Caco-2 (cell line): ENCODE measurements around the gene CD38. TPM values are rescaled to one million over a fixed set of nuclear protein-coding genes. Genes with fewer than 3 reads are reported as not detected.
"Not testable (repeated sequence)": the region's sequence is repeated elsewhere in the genome, so short reads cannot be mapped to it uniquely, and the experiment has no call there.

Experiments used
- BruUV-seq: library from RNA; stranded (reverse); fragments of 400-500 nt; replicated peaks from 2 replicates; lab custom pipeline; 2021; lab: Mats Ljungman, UMichigan
- CTCF ChIA-PET: fragments of 300-600 bp; sonication (Branson Sonifier 250); formaldehyde crosslinking; loops from one replicate; lab custom pipeline; 2022; ENCODE audit warnings: antibody characterized with exemption; lab: Charles Lee
- POLR2A ChIA-PET: fragments of 300-600 bp; sonication (Branson Sonifier 250); formaldehyde crosslinking; loops from one replicate; lab custom pipeline; 2022; ENCODE audit warnings: antibody characterized with exemption; lab: Charles Lee
- DNase-seq, 2 experiments: peaks; one replicate each; pipeline versions ENCODE4 v3.0.0 to v3.0.0-alpha.2; 2020 to 2022
- H3K27me3 ChIP-seq: replicated peaks from 2 replicates; pipeline ENCODE4 v1.6.0; 2011; ENCODE audit warnings: low read length; ENCODE audit not compliant: control insufficient read depth, insufficient read depth
- H3K36me3 ChIP-seq: 2 replicates; pipeline ENCODE4 v1.5.1; 2011; ENCODE audit warnings: low read length; ENCODE audit not compliant: control insufficient read depth, insufficient read depth
- H3K4me1 ChIP-seq: fragments of 250-450 bp; sonication (Bioruptor Pico); 2 replicates; pipeline ENCODE4 v1.5.1; 2020; ENCODE audit warnings: mild to moderate bottlenecking
- H3K4me3 ChIP-seq: 2 replicates; pipeline ENCODE4 v1.5.1; 2011; ENCODE audit warnings: low read depth, mild to moderate bottlenecking, control low read depth, low read length
- H3K9me3 ChIP-seq: fragments of 250-450 bp; sonication (Bioruptor Pico); 2 replicates; pipeline ENCODE4 v1.5.1; 2020; ENCODE audit warnings: mild to moderate bottlenecking, moderate library complexity
- H3K27ac Mint-ChIP-seq: one replicate; pipeline ENCODE4 v1.8.0; 2022; ENCODE audit warnings: mixed read lengths; ENCODE audit not compliant: unreplicated experiment
- H3K27me3 Mint-ChIP-seq: one replicate; pipeline ENCODE4 v1.8.0; 2022; ENCODE audit warnings: mixed read lengths; ENCODE audit not compliant: insufficient read depth, unreplicated experiment
- H3K36me3 Mint-ChIP-seq: one replicate; pipeline ENCODE4 v1.8.0; 2022; ENCODE audit warnings: mild to moderate bottlenecking, mixed read lengths; ENCODE audit not compliant: insufficient read depth, unreplicated experiment
- H3K4me1 Mint-ChIP-seq: one replicate; pipeline ENCODE4 v1.8.0; 2022; ENCODE audit warnings: low read depth, mixed read lengths; ENCODE audit not compliant: unreplicated experiment
- H3K4me3 Mint-ChIP-seq: one replicate; pipeline ENCODE4 v1.8.0; 2022; ENCODE audit warnings: mild to moderate bottlenecking, moderate library complexity, mixed read lengths; ENCODE audit not compliant: unreplicated experiment
- H3K9me3 Mint-ChIP-seq: one replicate; pipeline ENCODE4 v1.8.0; 2022; ENCODE audit warnings: mixed read lengths; ENCODE audit not compliant: unreplicated experiment
- intact Hi-C: fragments of 100-400 bp; cut with micrococcal nuclease; formaldehyde crosslinking; loops from one replicate; pipeline ENCODE4 v1.10.0; 2022; ENCODE audit not compliant: unreplicated experiment
- total RNA-seq: library from RNA; stranded (reverse); gene quantifications from 2 replicates; pipeline ENCODE4 v1.2.3, GENCODE V29; 2022
- TF ChIP-seq, protein P1 (sequence below), 2 experiments: fragments of 200-600 bp in 1 of 2; IDR thresholded peaks; 1 replicate in 1 of 2; 2 replicates in 1 of 2; pipeline versions ENCODE4 v1.5.1 to v1.8.0; 2011 to 2022; ENCODE audit warnings: antibody characterized with exemption in 1 of 2, control low read depth in 1 of 2, inconsistent platforms in 1 of 2, low read depth in 1 of 2, low read length in 1 of 2, mild to moderate bottlenecking in 1 of 2, moderate library complexity in 1 of 2; ENCODE audit not compliant: insufficient read depth in 1 of 2, severe bottlenecking in 1 of 2, unreplicated experiment in 1 of 2

CD38 gene
- total RNA-seq, 1 experiment from 2014 or later, result not detected

DNA sequence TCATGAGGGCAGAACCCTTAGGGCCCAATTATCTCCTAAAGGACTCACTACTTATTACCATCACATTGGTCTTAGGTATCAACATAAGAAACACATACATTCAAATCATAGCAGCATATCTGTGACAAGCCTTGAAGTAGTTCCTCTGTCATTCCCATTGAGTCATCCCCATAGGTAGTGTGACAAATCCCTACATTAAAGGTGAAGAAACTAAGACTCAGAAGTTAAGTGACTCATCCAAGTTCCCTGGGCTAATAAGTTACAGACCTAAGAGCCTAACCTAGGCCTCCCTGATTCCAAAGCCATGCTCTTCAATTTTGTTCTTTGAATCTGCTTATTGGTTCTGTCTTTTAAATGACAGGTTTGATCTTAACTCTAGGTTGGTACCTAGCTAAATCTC lies 58.2 kb downstream of the CD38 start:
- Mint-ChIP-seq H3K9me3 (no peaks in the 10 kb centered on the region), H3K36me3 (no peaks in the 10 kb centered on the region), H3K27ac (no peak overlapping the region), H3K4me1 (no peaks in the 10 kb centered on the region), H3K27me3 (no peaks in the 10 kb centered on the region), H3K4me3 (no peak overlapping the region)
- CTCF ChIA-PET, result no interaction called here
- H3K4me1 ChIP-seq, result no peaks in the 10 kb centered on the region; the same call in 1 of the 2 replicates
- TF ChIP-seq, protein P1, sequence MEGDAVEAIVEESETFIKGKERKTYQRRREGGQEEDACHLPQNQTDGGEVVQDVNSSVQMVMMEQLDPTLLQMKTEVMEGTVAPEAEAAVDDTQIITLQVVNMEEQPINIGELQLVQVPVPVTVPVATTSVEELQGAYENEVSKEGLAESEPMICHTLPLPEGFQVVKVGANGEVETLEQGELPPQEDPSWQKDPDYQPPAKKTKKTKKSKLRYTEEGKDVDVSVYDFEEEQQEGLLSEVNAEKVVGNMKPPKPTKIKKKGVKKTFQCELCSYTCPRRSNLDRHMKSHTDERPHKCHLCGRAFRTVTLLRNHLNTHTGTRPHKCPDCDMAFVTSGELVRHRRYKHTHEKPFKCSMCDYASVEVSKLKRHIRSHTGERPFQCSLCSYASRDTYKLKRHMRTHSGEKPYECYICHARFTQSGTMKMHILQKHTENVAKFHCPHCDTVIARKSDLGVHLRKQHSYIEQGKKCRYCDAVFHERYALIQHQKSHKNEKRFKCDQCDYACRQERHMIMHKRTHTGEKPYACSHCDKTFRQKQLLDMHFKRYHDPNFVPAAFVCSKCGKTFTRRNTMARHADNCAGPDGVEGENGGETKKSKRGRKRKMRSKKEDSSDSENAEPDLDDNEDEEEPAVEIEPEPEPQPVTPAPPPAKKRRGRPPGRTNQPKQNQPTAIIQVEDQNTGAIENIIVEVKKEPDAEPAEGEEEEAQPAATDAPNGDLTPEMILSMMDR (IDR thresholded peaks at IDR 0.05; ENCODE audit: insufficient read depth in 1 of 2, low read depth in 1 of 2, low read length in 1 of 2, severe bottlenecking in 1 of 2, unreplicated experiment in 1 of 2), result no peak
- H3K27me3 ChIP-seq, result no peaks in the 10 kb centered on the region; the same call in 1 of the 2 replicates
- BruUV-seq, result no TSS peak
- intact Hi-C loops, result no loop called here
- POLR2A ChIA-PET, result no interaction called here
- no peak overlapping the region for H3K4me3 ChIP-seq
- no peak for DNase-seq
- H3K36me3 ChIP-seq, result no peaks in the 10 kb centered on the region
- H3K9me3 ChIP-seq, result no peaks in the 10 kb centered on the region

DNA sequence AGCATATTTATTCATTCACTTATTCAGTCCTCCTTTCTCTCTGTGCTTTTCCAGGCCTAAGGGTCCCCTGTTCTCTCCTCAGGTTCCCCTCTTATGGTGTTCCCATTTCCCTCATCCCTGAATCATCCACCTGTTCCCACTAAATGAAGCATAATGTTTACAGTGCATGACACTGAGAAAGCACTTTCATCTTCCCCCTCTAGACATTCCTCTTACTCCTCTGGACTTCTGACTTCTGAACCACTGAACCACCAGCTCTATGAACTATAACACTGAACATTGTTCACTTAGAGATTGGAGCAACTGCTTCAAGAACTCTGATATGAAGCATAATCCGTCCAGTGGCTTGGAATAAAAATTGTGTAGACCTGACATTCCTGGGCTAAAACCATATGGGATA lies 59.5 kb downstream of the CD38 start:
- H3K9me3 ChIP-seq, result no peaks in the 10 kb centered on the region
- no peaks in the 10 kb centered on the region; the same call in 1 of the 2 replicates for H3K27me3 ChIP-seq
- Mint-ChIP-seq H3K27ac (no peak overlapping the region), H3K4me1 (no peaks in the 10 kb centered on the region), H3K27me3 (no peaks in the 10 kb centered on the region), H3K9me3 (no peaks in the 10 kb centered on the region), H3K36me3 (no peaks in the 10 kb centered on the region), H3K4me3 (no peak overlapping the region)
- ChIA-PET POLR2A (no interaction called here), CTCF (no interaction called here)
- H3K36me3 ChIP-seq, result no peaks in the 10 kb centered on the region
- no TSS peak for BruUV-seq
- no peak overlapping the region for H3K4me3 ChIP-seq
- no peak for DNase-seq
- TF ChIP-seq, protein P1 (IDR thresholded peaks at IDR 0.05; ENCODE audit: insufficient read depth in 1 of 2, low read depth in 1 of 2, low read length in 1 of 2, severe bottlenecking in 1 of 2, unreplicated experiment in 1 of 2), result no peak
- no peaks in the 10 kb centered on the region; the same call in 1 of the 2 replicates for H3K4me1 ChIP-seq
- intact Hi-C loops, result no loop called here

DNA sequence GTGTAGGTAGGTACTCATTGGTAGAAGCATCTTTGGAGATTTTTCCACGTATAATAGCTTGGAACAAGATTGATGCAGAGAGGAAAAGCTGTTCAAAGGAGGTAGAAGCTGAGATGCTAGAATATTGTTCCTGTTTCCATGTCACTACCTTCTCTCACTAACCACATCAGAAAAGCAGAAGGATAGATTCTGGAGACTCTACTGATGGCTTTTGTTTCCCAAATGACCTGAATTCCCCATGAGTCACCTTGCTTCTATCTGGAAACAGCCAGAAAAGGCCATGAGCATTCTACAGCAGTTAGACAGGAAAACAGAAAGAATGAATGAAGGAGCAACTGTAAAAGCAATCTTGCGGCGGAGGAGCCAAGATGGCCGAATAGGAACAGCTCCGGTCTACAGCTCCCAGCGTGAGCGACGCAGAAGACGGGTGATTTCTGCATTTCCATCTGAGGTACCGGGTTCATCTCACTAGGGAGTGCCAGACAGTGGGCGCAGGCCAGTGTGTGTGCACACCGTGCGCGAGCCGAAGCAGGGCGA lies 63.1 kb downstream of the CD38 start:
- H3K4me3 ChIP-seq, H3K27me3 ChIP-seq, H3K9me3 ChIP-seq, H3K27me3 Mint-ChIP-seq, intact Hi-C loops, H3K36me3 ChIP-seq, H3K9me3 Mint-ChIP-seq, H3K4me1 ChIP-seq, DNase-seq, H3K27ac Mint-ChIP-seq, H3K4me1 Mint-ChIP-seq, BruUV-seq, CTCF ChIA-PET, POLR2A ChIA-PET, H3K36me3 Mint-ChIP-seq, H3K4me3 Mint-ChIP-seq: not testable (repeated sequence)
